ENCODE measurements around the gene ERCC6. TPM values are rescaled to one million over a fixed set of nuclear protein-coding genes. Genes with fewer than 3 reads are reported as not detected.

ERCC6 gene
- total RNA-seq, 1 experiment from 2014 or later, result 18.2 TPM

DNA sequence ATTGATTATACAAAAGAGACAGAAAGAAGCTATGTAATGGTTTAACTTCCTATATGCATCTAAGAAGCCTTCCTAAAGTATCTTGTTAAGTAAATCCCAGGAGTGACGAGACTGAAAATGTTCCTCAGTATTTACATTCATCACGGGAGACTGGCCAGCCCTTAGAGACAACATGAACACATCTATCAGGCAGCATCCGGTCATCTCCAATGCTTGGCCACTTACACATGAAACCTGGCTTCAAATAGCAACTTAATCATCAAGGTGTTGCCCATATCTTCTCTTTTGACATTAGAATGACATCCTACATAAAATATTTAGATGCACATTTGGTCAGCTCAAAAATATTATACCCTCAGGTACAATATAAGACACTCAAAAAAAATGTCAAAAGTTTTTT is 33.8 kb downstream of the ERCC6 start:
- TF ChIP-seq, protein P1, sequence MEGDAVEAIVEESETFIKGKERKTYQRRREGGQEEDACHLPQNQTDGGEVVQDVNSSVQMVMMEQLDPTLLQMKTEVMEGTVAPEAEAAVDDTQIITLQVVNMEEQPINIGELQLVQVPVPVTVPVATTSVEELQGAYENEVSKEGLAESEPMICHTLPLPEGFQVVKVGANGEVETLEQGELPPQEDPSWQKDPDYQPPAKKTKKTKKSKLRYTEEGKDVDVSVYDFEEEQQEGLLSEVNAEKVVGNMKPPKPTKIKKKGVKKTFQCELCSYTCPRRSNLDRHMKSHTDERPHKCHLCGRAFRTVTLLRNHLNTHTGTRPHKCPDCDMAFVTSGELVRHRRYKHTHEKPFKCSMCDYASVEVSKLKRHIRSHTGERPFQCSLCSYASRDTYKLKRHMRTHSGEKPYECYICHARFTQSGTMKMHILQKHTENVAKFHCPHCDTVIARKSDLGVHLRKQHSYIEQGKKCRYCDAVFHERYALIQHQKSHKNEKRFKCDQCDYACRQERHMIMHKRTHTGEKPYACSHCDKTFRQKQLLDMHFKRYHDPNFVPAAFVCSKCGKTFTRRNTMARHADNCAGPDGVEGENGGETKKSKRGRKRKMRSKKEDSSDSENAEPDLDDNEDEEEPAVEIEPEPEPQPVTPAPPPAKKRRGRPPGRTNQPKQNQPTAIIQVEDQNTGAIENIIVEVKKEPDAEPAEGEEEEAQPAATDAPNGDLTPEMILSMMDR (conservative IDR thresholded peaks at IDR 0.05), result no peak
- no peak overlapping the region for H3K23ac ChIP-seq (ENCODE audit: insufficient read length, low read depth, low read length)
- no peak overlapping the region for H3K9ac ChIP-seq (ENCODE audit: extremely low read depth, insufficient read length, low read length)
- H3K23me2 ChIP-seq (ENCODE audit: insufficient read length, low read depth, low read length, poor library complexity, severe bottlenecking), result no peaks in the 10 kb centered on the region
- H2AFZ ChIP-seq (ENCODE audit: low read length), result no peak overlapping the region
- no peak overlapping the region for H2BK12ac ChIP-seq (ENCODE audit: insufficient read length, low read depth, low read length)
- Mint-ChIP-seq H3K4me1 (peaks cover 11 to 12% of the 10 kb centered on the region in 2 experiments), H3K4me3 (no peak overlapping the region), H3K36me3 (ENCODE audit: insufficient read depth in 1 of 3, low read depth in 3 of 3) (no peaks in the 10 kb centered on the region), H3K9me3 (no peaks in the 10 kb centered on the region), H3K27ac (no peak overlapping the region), H3K27me3 (ENCODE audit: low read depth) (no peaks in the 10 kb centered on the region)
- H3K18ac ChIP-seq (ENCODE audit: insufficient read length, low read depth, low read length), result no peak overlapping the region
- H3K79me1 ChIP-seq (ENCODE audit: insufficient read depth, low read depth, low read length, poor library complexity, severe bottlenecking), result no peaks in the 10 kb centered on the region
- no peak overlapping the region for H4K8ac ChIP-seq (replicated peaks; ENCODE audit: insufficient read length, low read depth, low read length)
- no peaks in the 10 kb centered on the region for H3K27me3 ChIP-seq (ENCODE audit: insufficient read depth, low read length)
- H3K9me3 ChIP-seq (ENCODE audit: control insufficient read depth, low read depth, low read length), result no peaks in the 10 kb centered on the region
- H2BK15ac ChIP-seq (ENCODE audit: low read depth, low read length), result no peak overlapping the region
- no peaks in the 10 kb centered on the region for H4K20me1 ChIP-seq (ENCODE audit: control insufficient read depth, insufficient read depth, insufficient read length)
- no peak overlapping the region for H3K27ac ChIP-seq (ENCODE audit: insufficient read length, low read depth, low read length)
- no peaks in the 10 kb centered on the region; the same call in 1 of the 2 replicates for H3K4me1 ChIP-seq (ENCODE audit: insufficient read depth, low read length)
- no peak overlapping the region for H4K5ac ChIP-seq (ENCODE audit: insufficient read length, low read depth, low read length)
- WGBS (ENCODE audit: extremely low coverage, insufficient read length, low lambda C conversion rate), result no CpG with 5 or more reads among the region's 3 CpGs
- DNase-seq, result no peak
- no peak overlapping the region for H3T11ph ChIP-seq (ENCODE audit: low read length)
- no peak overlapping the region for H3K4ac ChIP-seq (ENCODE audit: low read depth, low read length)
- H2BK5ac ChIP-seq (ENCODE audit: insufficient read length, low read length), result no peak overlapping the region
- H3K79me2 ChIP-seq (ENCODE audit: insufficient read depth, low read length), result no peaks in the 10 kb centered on the region
- H3K14ac ChIP-seq (ENCODE audit: insufficient read depth, low read length), result no peak overlapping the region
- no peak overlapping the region for H4K91ac ChIP-seq (ENCODE audit: insufficient read length, low read depth, low read length)
- H2BK20ac ChIP-seq (ENCODE audit: low read depth, low read length, poor library complexity, severe bottlenecking), result no peak overlapping the region
- H2AK5ac ChIP-seq (ENCODE audit: insufficient read length, low read length), result no peak overlapping the region
- no peak overlapping the region for H3K4me2 ChIP-seq (ENCODE audit: insufficient read depth, insufficient read length, low read length)
- no peak overlapping the region for H3K56ac ChIP-seq (ENCODE audit: insufficient read length, low read depth, low read length)
- no peak overlapping the region for H2BK120ac ChIP-seq (ENCODE audit: low read depth, low read length, poor library complexity, severe bottlenecking)
